Trophoblast cell (in vitro differentiated cells and primary cell): ENCODE results near the gene METRNL.

Source experiments
- DNase-seq, 2 donors: peaks; one replicate each; pipeline ENCODE4 v3.0.0-alpha.2; 2016
- H2AFZ ChIP-seq: 2 replicates; pipeline ENCODE4 v1.6.1; 2013; ENCODE audit warnings: low read length, moderate library complexity, mild to moderate bottlenecking; ENCODE audit not compliant: insufficient read depth, poor library complexity
- H2AK5ac ChIP-seq: 2 replicates; pipeline ENCODE4 v1.6.1; 2013; ENCODE audit warnings: mild to moderate bottlenecking, low read length
- H2BK120ac ChIP-seq: 2 replicates; pipeline ENCODE4 v1.6.1; 2013; ENCODE audit warnings: low read length, mild to moderate bottlenecking, moderate library complexity; ENCODE audit not compliant: insufficient read depth, poor library complexity
- H2BK12ac ChIP-seq: 2 replicates; pipeline ENCODE4 v1.6.1; 2013; ENCODE audit warnings: mild to moderate bottlenecking, low read length, moderate library complexity
- H2BK5ac ChIP-seq: 2 replicates; pipeline ENCODE4 v1.6.1; 2013; ENCODE audit warnings: low read length, low read depth, moderate library complexity, mild to moderate bottlenecking; ENCODE audit not compliant: poor library complexity
- H3K14ac ChIP-seq: 2 replicates; pipeline ENCODE4 v1.6.1; 2013; ENCODE audit warnings: mild to moderate bottlenecking, low read length
- H3K18ac ChIP-seq: 2 replicates; pipeline ENCODE4 v1.6.1; 2013; ENCODE audit warnings: mild to moderate bottlenecking, low read length
- H3K23ac ChIP-seq: 2 replicates; pipeline ENCODE4 v1.6.1; 2013; ENCODE audit warnings: low read length
- H3K27ac ChIP-seq: 2 replicates; pipeline ENCODE4 v1.5.1; 2013; ENCODE audit warnings: low read depth, mild to moderate bottlenecking, inconsistent platforms, low read length, moderate library complexity
- H3K27me3 ChIP-seq: 2 replicates; pipeline ENCODE4 v1.6.1; 2013; ENCODE audit warnings: inconsistent platforms, mild to moderate bottlenecking, low read length, moderate library complexity; ENCODE audit not compliant: insufficient read depth
- H3K36me3 ChIP-seq, 2 experiments: 1 replicate in 1 of 2; 2 replicates in 1 of 2; pipeline ENCODE4 v1.6.1; 2013; ENCODE audit warnings: low read length in 2 of 2, mild to moderate bottlenecking in 2 of 2, moderate library complexity in 1 of 2; ENCODE audit not compliant: insufficient read depth in 2 of 2, control insufficient read depth in 1 of 2
- H3K4ac ChIP-seq: 2 replicates; pipeline ENCODE4 v1.6.1; 2013; ENCODE audit warnings: low read depth, mild to moderate bottlenecking, low read length, moderate library complexity
- H3K4me1 ChIP-seq, 2 experiments: 1 replicate in 1 of 2; 2 replicates in 1 of 2; pipeline ENCODE4 v1.6.1; 2013; ENCODE audit warnings: low read length in 2 of 2, mild to moderate bottlenecking in 2 of 2, moderate library complexity in 1 of 2; ENCODE audit not compliant: insufficient read depth in 2 of 2, control insufficient read depth in 1 of 2
- H3K4me2 ChIP-seq: 2 replicates; pipeline ENCODE4 v1.6.1; 2013; ENCODE audit warnings: inconsistent platforms, mild to moderate bottlenecking, low read length, moderate library complexity
- H3K4me3 ChIP-seq: 2 replicates; pipeline ENCODE4 v1.5.1; 2013; ENCODE audit warnings: mild to moderate bottlenecking, low read depth, low read length, inconsistent platforms
- H3K79me1 ChIP-seq: one replicate; pipeline ENCODE4 v1.6.1; 2013; ENCODE audit warnings: low read length
- H3K79me2 ChIP-seq: 2 replicates; pipeline ENCODE4 v1.6.1; 2013; ENCODE audit warnings: low read length, mild to moderate bottlenecking; ENCODE audit not compliant: control insufficient read depth, insufficient read depth, poor library complexity
- H3K9ac ChIP-seq: 2 replicates; pipeline ENCODE4 v1.6.1; 2013; ENCODE audit warnings: mild to moderate bottlenecking, low read length
- H3K9me3 ChIP-seq: 2 replicates; pipeline ENCODE4 v1.6.1; 2013; ENCODE audit warnings: low read depth, mild to moderate bottlenecking, control low read depth, inconsistent platforms, low read length; ENCODE audit not compliant: insufficient read depth
- H4K12ac ChIP-seq: 2 replicates; pipeline ENCODE4 v1.6.1; 2013; ENCODE audit warnings: low read depth, mild to moderate bottlenecking, low read length, moderate library complexity
- H4K8ac ChIP-seq: 2 replicates; pipeline ENCODE4 v1.6.1; 2013; ENCODE audit warnings: low read depth, mild to moderate bottlenecking, low read length, moderate library complexity
- H4K91ac ChIP-seq: one replicate; pipeline ENCODE4 v1.6.1; 2013; ENCODE audit warnings: low read depth, mild to moderate bottlenecking, low read length, moderate library complexity
- WGBS: extraction: QIAGEN DNeasy Blood & Tissue Kit; methylation state at CpG from one replicate; pipeline ENCODE4 v1.1.7; 2013; ENCODE audit warnings: missing lambda C conversion rate; ENCODE audit not compliant: insufficient read length, insufficient coverage; ENCODE audit errors: extremely low coverage; 5-methylcytosine and 5-hydroxymethylcytosine counted together

Gene METRNL

DNA sequence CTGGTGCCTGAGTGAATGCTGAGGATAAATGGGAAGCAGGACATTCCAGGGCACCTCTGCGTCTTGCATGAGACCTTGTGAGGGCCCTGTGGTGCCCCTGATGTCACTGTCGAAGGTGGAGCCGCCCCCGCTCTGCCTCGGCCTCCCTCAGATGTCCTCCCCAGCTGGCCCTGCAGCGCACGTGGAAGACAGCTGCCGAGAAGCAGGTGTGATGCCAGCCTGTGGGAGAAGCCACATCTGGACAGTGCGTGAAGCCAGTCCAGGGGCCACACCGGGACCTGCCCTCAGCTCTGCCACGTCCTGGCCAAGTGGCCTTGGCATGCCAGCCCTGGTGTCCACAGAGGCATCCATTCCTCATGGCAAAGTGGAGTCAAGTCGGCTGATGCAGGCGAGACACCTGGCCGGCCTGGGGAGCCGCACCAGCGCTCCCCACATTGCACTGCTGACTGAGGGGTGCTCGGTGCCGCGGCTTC is 21.6 kb upstream of the METRNL start:
- no peak overlapping the region for H3K18ac ChIP-seq
- H3K4me1 ChIP-seq, result peaks cover 3 to 4% of the 10 kb centered on the region in 2 experiments
- H2AFZ ChIP-seq, result no peak overlapping the region
- no peak overlapping the region for H3K4ac ChIP-seq
- H3K27ac ChIP-seq, result no peak overlapping the region
- peaks cover 3% of the 10 kb centered on the region for H3K9me3 ChIP-seq
- H2BK120ac ChIP-seq, result no peak overlapping the region
- H3K4me3 ChIP-seq, result no peak overlapping the region
- no peak overlapping the region for H2BK5ac ChIP-seq
- H3K9ac ChIP-seq, result no peak overlapping the region
- H4K91ac ChIP-seq, result no peak overlapping the region
- H3K36me3 ChIP-seq, result no peaks in the 10 kb centered on the region
- no peak for DNase-seq
- H3K23ac ChIP-seq, result no peak overlapping the region
- H3K27me3 ChIP-seq, result no peaks in the 10 kb centered on the region
- no CpG with 5 or more reads among the region's 19 CpGs for WGBS
- H2BK12ac ChIP-seq, result no peak overlapping the region
- H3K4me2 ChIP-seq, result no peak overlapping the region
- no peak overlapping the region for H2AK5ac ChIP-seq
- H4K8ac ChIP-seq, result no peak overlapping the region
- no peaks in the 10 kb centered on the region for H3K79me1 ChIP-seq
- H4K12ac ChIP-seq, result no peak overlapping the region
- no peaks in the 10 kb centered on the region for H3K79me2 ChIP-seq
- no peak overlapping the region for H3K14ac ChIP-seq

GRCh38 chr17:83058266-83058798 is 21.1 kb upstream of the METRNL start:
- Histone ChIP-seq H4K91ac (no peak overlapping the region), H2BK12ac (no peak overlapping the region), H3K36me3 (no peaks in the 10 kb centered on the region), H3K79me2 (no peaks in the 10 kb centered on the region), H3K23ac (no peak overlapping the region), H3K4me1 (peaks cover 0 to 2% of the 10 kb centered on the region in 2 experiments), H3K18ac (no peak overlapping the region), H2BK5ac (no peak overlapping the region), H3K14ac (no peak overlapping the region), H3K27me3 (no peaks in the 10 kb centered on the region), H2AFZ (no peak overlapping the region), H3K9me3 (peaks cover 3% of the 10 kb centered on the region), H4K8ac (no peak overlapping the region), H3K79me1 (no peaks in the 10 kb centered on the region), H3K4me3 (no peak overlapping the region), H3K4me2 (no peak overlapping the region), H2BK120ac (no peak overlapping the region), H2AK5ac (no peak overlapping the region), H3K27ac (no peak overlapping the region), H4K12ac (no peak overlapping the region), H3K4ac (no peak overlapping the region), H3K9ac (no peak overlapping the region)
- DNase-seq, result no peak
- no CpG with 5 or more reads among the region's 20 CpGs for WGBS

DNA sequence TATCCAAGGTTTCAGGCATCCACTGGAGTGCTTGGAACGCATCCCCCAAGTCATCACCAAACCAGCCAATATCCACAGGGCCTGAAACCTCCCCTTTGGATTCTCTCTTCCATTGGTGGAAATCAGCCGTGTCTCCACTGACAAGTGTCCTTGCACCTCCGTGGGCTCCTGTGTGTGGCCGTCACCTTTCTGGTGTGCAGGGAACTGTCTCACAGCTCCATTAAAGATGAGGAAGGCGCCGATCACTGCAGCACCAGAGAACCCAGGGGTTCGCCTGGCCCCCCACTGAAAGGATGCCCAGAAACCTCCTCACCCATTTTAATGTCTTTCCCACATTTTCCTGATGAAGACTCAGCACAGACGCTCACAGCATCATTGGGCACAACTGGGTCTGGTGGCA is 17.8 kb upstream of the METRNL start:
- no peak overlapping the region for H3K9ac ChIP-seq

DNA sequence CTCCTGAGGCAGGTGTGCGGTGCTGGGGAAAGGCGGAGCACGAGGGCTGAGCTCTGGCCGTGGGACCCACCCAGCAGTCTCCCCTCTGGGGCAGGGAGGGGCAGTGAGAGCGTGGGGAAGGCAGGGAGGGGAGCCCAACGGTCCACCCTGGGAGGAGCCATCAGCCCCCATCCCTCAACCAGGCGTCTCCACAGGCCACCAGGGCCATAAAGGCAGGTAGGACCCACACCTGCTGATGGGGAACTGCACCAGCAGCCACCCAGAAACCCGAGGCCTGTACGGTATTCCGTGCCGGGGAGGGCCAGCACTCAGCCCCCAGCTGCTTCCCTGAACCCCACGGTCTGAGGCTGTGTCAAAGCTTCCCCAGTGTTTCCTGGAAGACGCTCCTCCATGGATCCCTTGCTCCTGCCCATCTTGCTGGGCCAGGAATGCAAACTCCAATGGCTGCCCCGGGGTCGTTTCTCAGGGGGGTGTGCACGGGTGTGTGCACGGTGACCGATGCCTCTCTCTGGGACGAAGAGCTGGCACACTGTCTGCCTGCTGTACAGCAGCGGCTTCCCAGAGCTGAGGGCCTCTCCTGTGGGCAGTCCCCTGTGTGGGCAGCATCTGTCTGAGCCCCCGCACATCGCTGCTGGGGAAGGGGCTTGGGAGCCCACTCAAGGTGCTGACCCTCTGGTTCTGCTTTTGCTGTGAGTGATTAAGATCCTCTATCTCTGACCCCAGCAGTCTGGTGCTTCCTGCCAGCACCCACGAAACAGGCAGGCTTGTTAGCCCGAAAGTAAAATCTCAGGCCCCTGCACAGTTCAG is 17.2 kb upstream of the METRNL start:
- no peak overlapping the region for H3K4me2 ChIP-seq
- no peak overlapping the region for H3K14ac ChIP-seq
- DNase-seq, result no peak
- no peaks in the 10 kb centered on the region for H3K79me1 ChIP-seq
- WGBS, result no CpG with 5 or more reads among the region's 24 CpGs
- H4K12ac ChIP-seq, result no peak overlapping the region
- no peak overlapping the region for H3K18ac ChIP-seq
- no peak overlapping the region for H4K8ac ChIP-seq
- no peak overlapping the region for H2BK5ac ChIP-seq
- H2BK120ac ChIP-seq, result no peak overlapping the region
- H3K36me3 ChIP-seq, result no peaks in the 10 kb centered on the region
- H3K27ac ChIP-seq, result no peak overlapping the region
- H3K4me3 ChIP-seq, result no peak overlapping the region
- no peak overlapping the region for H3K9ac ChIP-seq
- no peak overlapping the region for H2AFZ ChIP-seq
- no peak overlapping the region for H3K23ac ChIP-seq
- peaks cover 3% of the 10 kb centered on the region for H3K9me3 ChIP-seq
- no peak overlapping the region for H2AK5ac ChIP-seq
- no peaks in the 10 kb centered on the region for H3K27me3 ChIP-seq
- H2BK12ac ChIP-seq, result no peak overlapping the region
- no peaks in the 10 kb centered on the region for H3K79me2 ChIP-seq
- no peak overlapping the region for H3K4ac ChIP-seq
- no peak overlapping the region for H4K91ac ChIP-seq
- peaks cover 2 to 7% of the 10 kb centered on the region in 2 experiments for H3K4me1 ChIP-seq

More for the DNA sequence above, 17.8 kb upstream of the METRNL start:
- H3K14ac ChIP-seq, result no peak overlapping the region
- H2BK12ac ChIP-seq, result no peak overlapping the region
- no peaks in the 10 kb centered on the region for H3K79me2 ChIP-seq
- H2BK5ac ChIP-seq, result no peak overlapping the region
- H4K12ac ChIP-seq, result no peak overlapping the region
- no peak overlapping the region for H3K4me2 ChIP-seq
- no peak overlapping the region for H3K4me3 ChIP-seq
- peaks cover 3% of the 10 kb centered on the region for H3K9me3 ChIP-seq
- no peak overlapping the region for H2BK120ac ChIP-seq
- H3K23ac ChIP-seq, result no peak overlapping the region
- H4K8ac ChIP-seq, result no peak overlapping the region
- no peak overlapping the region for H3K18ac ChIP-seq
- H3K27me3 ChIP-seq, result no peaks in the 10 kb centered on the region
- no CpG with 5 or more reads among the region's 8 CpGs for WGBS
- no peak overlapping the region for H2AK5ac ChIP-seq
- no peak overlapping the region for H3K4ac ChIP-seq
- no peak overlapping the region for H4K91ac ChIP-seq
- no peak overlapping the region for H2AFZ ChIP-seq
- H3K4me1 ChIP-seq, result peaks cover 2 to 7% of the 10 kb centered on the region in 2 experiments
- no peaks in the 10 kb centered on the region for H3K79me1 ChIP-seq
- H3K36me3 ChIP-seq, result no peaks in the 10 kb centered on the region
- DNase-seq, result no peak
- H3K27ac ChIP-seq, result no peak overlapping the region
